LoVo (cell line): Measurements from ENCODE around the gene MTA1.

Experiments used
- DNase-seq: peaks from one replicate; pipeline ENCODE4 v3.0.0-alpha.2; 2016; ENCODE audit warnings: low spot score

The MTA1 gene

DNA sequence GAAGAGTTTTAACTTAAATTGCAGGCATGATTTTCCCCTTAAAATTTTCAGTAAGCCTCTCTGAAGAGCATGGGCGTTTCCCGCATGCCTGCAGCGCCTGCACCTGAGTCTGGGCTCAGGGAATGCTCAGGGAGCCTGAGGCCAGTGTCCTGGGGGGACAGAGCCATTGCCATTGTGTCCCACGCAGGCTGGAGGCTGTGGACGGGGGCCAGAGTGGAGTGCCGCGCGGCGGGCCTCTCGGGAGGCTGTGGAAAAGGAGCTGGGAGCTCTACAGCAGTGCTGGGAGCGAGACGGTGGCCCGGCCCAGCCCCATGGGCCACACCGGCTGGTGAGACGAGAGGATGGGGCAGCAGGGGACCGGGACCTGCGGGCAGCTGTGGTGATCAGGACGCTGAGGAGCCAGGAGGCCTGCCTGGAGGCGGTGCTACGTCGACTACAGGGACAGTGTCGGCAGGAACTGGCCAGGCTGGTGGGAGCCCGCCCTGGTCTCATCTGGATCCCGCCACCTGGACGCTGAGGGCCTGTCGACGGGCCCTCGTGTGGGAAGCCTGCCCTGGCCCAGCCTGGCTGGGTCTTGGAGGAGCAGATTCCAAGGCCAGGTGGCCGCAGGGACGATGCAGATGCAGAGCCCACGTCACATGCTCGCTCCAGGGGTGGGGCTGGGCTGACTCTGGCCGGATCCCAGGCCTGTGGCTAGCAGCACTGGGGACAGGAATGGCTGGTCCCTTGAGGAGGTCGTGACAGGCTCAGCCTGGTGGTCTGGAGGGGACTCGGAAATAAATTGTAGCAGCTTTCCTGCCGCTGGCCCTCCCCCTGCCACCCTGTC lies 79.0 kb downstream of the MTA1 start:
- no peak for DNase-seq

DNA sequence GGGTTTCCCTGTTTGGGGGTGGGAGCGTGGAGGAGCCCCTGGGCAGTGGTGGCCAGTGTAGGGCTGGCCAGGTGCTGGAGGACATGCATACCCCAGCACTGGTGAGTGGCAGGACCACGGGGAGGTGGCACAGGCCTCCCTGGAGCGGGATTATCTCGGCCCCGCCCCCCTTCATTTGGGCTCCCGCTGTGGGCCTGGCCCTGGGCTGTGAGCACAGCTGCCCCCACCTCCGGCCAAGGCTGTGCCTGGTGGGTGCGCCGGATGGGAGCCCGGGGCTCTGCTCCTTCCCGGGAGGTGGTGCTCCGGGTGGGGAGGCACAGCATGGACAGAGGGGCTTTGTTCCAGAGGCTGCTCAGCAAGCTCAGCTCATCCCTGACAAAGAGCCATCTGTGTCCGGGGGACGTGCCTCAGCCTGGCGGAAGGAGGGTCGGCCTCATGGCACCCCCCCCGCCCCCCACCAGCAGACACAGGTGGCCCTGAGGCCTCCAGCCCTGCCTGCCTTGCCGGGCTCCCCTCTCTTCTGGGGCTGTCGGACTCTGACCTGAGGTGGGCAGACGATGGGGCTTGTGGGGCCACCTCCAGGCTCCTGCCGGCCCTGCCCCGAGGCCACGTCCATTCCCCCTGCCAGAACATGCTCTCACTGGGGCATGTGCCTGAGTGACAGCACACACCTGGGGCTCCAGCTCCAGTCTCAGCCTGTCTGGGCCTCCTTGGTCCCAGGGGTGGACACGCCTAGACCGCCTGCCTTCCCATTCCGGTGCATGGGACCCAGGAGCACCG lies 79.8 kb downstream of the MTA1 start:
- no peak for DNase-seq

DNA sequence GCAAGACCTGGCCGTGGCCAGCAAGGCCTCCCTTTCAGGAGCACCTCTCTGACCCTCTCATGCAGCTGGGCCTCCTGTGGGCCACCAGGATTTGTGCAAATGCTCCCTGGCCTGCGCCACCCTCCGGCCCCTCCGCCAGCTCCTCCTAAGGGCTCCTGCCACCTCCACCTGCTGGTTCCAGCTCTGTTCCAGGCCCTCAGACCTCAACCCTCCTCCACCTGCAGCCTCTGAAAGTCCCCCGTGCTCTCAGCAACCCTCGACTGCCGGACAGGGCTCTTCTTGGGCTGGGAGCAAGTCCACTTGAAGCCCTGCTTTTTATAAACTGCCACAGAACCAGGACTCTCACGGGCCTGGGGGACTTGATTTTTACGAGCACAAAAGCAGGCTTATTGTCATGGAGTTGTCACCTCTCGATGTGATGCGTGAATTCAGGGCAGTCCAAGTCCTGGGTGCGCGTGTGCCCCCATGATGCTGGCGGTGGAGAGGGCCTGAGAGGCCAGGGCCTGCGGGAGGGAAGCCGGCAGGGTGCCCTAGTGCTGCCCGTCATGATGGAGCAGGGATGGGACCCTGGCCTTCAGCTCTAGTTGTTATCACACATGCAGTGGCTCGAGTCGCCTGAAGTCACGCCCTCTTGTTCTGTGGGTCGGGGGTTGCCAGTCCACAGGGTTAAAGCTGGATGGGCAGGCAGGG lies 80.6 kb downstream of the MTA1 start:
- no peak for DNase-seq

DNA sequence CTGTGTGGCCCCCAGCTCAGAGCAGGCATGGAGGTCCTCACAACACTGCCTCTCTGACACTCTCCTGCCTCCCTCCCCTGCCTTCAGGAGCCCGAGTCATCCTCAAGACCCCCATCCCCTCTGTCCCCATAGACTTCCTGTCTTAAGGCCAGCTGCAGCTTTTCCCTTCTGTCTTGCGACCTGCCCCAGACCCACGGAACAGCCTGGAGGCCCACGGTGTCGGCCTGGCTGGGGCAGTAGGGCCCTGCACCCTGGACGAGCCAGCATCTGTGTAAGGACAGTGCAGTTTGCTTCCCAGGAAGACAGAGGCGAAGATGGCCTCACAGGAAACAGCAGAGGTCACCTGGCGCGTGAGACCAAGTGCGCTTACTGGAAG lies 81.1 kb downstream of the MTA1 start:
- DNase-seq: no peak

DNA sequence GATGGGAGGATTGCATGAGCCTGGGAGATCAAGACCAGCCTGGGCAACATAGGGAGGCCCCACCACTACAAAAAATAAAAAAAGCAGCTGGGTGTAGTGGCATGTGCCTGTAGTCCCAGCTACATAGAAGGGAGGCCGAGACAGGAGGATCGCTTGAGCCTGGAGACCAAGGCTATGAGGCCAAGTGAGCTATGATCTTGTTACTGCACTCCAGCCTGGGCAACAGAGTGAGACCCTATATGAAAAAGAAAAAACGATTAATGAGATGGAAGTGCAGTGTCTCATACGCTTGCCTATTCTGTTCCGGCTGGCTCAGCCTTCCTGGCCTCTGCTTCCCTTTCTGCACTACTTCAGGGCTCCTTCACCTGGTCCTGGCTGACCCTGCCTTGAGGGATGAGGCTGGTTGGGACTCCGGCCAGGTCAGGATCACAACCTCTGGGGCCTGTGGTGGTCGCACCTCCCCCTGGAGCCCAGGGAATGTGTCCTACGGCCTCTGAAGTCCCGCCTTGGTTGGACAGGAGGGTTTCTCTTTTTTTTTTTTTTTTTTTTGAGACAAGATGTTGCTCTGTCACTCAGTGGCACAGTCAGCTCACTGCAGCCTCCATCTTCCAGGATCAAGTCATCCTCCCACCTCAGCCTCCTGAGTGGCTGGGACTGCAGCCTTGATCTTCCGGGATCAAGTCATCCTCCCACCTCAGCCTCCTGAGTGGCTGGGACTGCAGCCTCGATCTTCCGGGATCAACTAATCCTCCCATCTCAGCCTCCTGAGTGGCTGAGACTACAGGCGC lies 82.1 kb downstream of the MTA1 start:
- DNase-seq: no peak

DNA sequence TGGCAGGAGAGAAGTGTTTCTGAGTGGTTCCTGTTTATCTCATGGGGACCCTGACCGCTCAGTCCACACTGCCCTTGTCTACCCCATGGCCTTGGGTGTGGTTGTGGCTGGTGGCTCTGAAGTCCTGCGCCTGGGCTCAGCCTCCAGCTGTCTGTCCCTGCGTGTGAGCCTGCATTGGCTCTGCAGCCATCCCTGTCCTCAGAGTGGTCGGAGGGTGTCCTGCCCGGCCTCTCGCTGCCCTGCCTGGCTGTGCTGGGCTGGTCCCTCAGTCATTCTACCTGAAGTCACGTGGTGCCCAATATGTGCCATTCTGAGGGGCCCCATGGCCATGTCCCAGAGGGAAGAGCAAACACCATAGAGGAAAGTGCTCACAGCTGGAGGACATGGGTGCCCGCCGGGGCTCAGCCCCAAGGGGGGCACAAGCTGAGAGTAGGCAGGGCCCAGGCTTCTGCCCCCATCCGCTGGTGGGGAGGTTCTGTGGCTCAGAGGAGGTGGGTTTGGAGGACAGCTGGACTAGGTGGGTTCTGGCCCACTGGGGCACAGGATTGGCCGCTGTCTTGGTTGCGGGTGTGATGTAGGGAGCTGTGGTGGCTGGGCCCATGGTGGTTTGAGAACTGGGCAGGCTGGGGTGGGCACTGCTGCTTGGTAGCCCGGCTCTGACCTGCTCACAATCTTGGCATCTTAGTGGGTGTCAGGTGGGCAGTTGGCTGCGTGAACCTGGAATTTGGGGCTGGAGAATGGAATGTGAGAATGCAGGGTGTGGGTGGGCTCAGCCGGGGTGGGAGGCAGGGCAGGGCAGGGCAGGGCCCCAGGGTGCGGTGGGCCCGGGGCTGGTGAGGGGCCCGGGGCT lies 83.0 kb downstream of the MTA1 start:
- no peak for DNase-seq

DNA sequence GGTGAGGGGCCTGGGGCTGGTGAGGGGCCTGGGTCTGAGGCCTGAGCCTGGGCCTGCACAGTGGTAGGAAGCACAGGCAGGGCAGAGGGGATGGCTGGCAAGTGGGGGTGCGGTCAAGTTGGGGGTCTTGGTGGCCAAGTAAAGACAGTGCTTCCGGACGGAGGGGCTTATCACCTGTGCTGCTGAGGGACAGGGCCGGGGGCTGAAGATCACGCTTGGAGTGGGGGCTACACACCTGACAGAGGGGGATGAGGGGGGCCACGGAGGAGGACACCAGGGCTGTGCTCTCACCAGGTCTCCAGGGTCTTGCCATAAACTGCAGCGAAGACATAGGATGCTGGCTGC lies 83.6 kb downstream of the MTA1 start:
- no peak for DNase-seq

DNA sequence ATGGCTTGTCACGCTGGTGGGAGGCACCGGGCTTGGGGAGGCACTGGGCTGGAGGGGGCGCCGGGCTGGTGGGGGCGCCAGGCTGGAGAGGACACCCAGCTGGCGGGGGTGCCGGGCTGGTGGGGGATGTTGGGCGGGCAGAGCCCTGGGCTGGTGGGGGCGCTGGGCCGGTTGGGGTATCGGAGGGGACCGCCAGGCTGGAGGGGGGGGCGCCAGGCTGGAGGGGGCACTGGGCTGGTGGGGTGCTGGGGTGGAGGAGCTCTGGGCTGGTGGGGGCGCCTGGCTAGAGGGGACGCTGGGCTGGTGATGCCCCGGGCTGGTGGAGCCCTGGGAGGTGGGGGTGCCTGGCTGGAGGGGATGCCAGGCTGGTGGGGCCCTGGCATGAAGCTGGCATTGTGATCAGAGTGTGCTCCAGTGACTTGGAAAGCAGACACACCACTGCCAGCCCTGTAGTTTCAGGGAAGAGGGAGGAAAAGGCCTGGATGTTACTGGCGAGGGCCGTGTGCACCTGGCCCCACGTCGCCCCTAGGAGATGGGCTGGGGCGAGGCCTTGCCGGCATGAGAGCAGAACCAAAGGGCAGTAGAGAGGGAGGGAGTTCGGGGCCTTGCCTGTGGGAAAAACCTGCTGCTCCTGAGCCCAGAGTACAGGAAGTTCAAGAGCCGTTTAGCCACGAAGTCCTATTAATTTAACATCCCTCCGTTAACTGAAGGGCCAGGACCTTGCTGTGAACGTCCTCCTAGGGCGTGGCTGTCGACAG lies 84.5 kb downstream of the MTA1 start:
- DNase-seq: no peak

DNA sequence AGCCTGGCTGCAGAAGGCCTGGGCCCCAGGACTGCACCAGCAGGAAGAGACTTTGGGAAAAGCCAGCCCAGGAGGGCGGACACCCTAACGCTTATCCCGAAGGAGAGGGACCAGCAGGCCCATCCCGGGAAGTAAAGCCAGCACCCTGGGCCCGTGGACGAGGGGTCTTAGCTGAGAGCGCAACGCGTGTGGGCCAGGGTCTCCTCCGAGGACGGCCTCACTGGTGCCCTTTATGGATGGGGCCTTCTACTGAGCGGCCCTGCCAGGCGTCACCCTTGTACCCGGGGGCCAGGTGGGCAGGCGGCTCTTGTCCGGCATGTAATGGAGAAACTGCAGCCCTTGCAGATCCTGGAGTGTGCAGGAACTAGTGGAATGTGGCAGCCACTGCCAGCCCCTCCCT lies 85.5 kb downstream of the MTA1 start:
- DNase-seq: no peak

DNA sequence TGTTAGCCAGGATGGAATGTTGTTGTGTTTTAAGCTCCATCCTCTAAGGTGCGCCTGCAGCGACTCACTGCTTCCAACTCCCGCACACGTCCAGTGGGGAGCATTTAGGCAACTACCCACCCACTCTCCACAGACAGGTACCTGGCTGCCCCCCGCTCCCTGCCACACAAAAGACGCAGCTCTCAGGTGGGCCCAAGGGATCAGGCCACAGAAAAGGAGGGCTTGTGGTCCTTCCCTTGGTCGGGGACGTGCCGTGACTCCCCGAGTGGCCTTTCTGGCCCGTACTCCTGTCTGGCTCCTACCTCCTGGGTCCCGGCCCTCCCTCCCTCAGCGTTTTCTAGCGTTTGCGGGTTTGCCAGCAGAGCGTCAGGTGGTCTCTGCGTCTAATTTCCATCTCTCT lies 87.6 kb downstream of the MTA1 start:
- DNase-seq: no peak

DNA sequence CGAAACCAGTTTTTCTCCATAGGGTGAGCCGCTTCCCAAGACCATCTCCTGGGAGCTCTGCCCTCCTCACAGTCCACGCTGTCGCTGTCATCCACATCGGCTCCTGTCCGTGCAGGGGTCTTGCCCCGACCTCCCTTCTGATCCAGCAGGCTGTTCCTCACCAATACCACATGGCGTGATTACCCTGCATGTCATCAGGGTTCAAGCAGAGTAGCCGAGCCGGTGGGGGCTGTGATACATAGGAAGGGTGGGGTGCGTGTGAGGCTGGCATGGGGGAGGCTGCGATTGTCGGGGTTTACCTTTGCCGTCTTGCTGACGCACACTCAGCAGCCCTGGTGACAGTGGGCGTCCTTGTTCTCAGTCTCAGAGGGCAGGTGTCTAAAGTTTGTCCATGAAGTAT lies 88.4 kb downstream of the MTA1 start:
- no peak for DNase-seq

DNA sequence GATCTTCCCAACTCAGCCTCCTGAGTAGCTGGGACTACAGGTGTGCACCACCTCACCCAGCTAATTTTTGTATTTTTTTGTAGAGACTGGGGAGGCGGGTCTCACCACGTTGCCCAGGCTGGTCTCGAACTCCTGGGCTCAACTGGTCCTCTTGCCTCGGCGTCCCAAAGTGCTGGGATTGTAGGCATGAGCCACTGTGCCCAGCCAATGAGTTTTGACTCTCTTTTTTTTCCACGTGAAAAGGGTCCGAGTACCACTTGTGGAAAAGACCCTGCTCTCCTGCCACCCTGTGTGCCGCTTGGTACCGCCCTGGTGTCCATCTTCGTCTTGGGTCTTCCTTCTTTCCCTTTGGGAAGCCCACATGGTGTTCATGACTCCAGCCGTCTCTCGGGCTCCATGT lies 89.0 kb downstream of the MTA1 start:
- no peak for DNase-seq

DNA sequence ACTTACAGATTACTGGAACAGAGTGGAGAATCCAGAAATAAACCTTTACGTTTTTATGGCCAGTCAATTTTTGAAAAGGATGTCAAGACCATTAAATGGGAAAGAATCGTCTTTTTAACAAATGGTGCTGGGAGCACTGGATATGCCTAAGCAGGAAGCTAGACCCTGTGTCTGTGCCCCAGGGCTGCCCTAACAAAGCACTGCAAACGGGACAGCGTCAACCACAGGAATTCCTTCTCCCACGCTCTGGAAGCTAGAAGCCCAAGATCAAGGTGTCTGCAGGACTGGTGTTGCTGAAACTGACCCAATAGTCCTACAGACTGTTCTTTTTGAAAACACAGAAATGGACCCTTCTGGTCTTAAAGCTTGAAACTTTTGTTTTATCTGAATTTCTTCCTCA lies 97.5 kb downstream of the MTA1 start:
- no peak for DNase-seq

DNA sequence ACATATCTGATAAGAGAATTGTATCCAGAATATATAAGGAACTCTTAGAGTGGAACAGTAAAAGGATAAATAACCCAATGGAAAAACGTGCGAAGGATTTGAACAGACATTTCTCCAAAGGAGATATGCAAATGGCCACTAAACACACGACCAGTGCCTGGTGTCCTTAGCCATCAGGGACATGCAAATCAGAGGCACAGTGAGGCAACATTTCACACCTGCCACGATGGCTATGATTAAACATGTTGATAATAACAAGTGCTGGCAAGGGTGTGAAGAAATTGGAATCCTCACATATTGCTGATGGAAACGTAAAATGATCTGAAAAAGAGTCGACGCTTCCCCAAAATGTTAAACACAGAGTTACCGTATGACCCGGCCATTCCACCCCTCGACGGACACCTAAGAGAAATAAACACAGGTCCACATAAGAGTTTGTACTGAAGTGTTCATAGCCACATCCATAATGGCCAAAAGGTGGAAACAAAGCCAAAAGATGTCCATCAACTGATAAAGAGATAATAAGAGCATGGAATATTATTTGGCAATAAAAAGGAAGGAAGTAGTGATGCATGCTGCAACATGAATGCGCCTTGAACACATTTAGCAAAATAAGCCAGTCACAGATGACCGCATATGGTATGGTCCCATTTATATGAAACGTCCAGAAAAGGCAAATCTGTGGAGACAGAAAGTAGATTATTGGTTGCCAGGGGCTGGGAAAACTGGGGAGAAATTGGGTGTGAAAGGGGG lies 100.5 kb downstream of the MTA1 start:
- DNase-seq: no peak
